MCF 10A (cell line): ENCODE data around the gene GOSR1. TPM values are rescaled to one million over a fixed set of nuclear protein-coding genes. Genes with fewer than 3 reads are reported as not detected.

ENCODE experiments used
- BruUV-seq: library from RNA; stranded (reverse); fragments of 400-500 nt; replicated peaks from 2 replicates; lab custom pipeline; 2021; lab: Mats Ljungman, UMichigan
- CTCF ChIA-PET: fragments of 300-600 bp; sonication (Branson Sonifier 250); formaldehyde crosslinking; extraction: SDS; loops from one replicate; lab custom pipeline; 2021; ENCODE audit warnings: antibody characterized with exemption, inconsistent platforms; lab: Yijun Ruan, JAX
- POLR2A ChIA-PET: fragments of 300-600, 350-650 bp; sonication (Branson Sonifier 250); formaldehyde crosslinking; extraction: SDS; loops from one replicate; lab custom pipeline; 2020; ENCODE audit warnings: antibody characterized with exemption, inconsistent platforms; lab: Yijun Ruan, JAX
- DNase-seq: peaks from one replicate; pipeline ENCODE4 v3.0.0-alpha.2; 2018; ENCODE audit not compliant: unreplicated experiment
- H3K27ac Mint-ChIP-seq: one replicate; pipeline ENCODE4 v1.8.0; 2022; ENCODE audit warnings: mild to moderate bottlenecking, low read depth, mixed read lengths; ENCODE audit not compliant: unreplicated experiment
- H3K27me3 Mint-ChIP-seq: one replicate; pipeline ENCODE4 v1.8.0; 2022; ENCODE audit warnings: mixed read lengths; ENCODE audit not compliant: insufficient read depth, unreplicated experiment
- H3K36me3 Mint-ChIP-seq: one replicate; pipeline ENCODE4 v1.8.0; 2022; ENCODE audit warnings: mild to moderate bottlenecking, moderate library complexity, mixed read lengths; ENCODE audit not compliant: insufficient read depth, unreplicated experiment
- H3K4me1 Mint-ChIP-seq: one replicate; pipeline ENCODE4 v1.8.0; 2022; ENCODE audit warnings: mixed read lengths; ENCODE audit not compliant: insufficient read depth, unreplicated experiment
- H3K4me3 Mint-ChIP-seq: one replicate; pipeline ENCODE4 v1.8.0; 2022; ENCODE audit warnings: mild to moderate bottlenecking, moderate library complexity, mixed read lengths; ENCODE audit not compliant: unreplicated experiment
- H3K9me3 Mint-ChIP-seq: one replicate; pipeline ENCODE4 v1.8.0; 2022; ENCODE audit warnings: mixed read lengths; ENCODE audit not compliant: unreplicated experiment
- CTCF ChIP-seq: fragments of 200-600 bp; IDR thresholded peaks from one replicate; pipeline ENCODE4 v1.8.0; 2022; ENCODE audit warnings: antibody characterized with exemption, mild to moderate bottlenecking; ENCODE audit not compliant: unreplicated experiment
- intact Hi-C: fragments of 100-400 bp; cut with micrococcal nuclease; formaldehyde crosslinking; loops from 2 replicates; pipeline ENCODE4 v1.14.1; 2022
- total RNA-seq: library from RNA; stranded (reverse); gene quantifications from 2 replicates; pipeline ENCODE4 v1.2.3, GENCODE V29; 2022

GOSR1 gene
- total RNA-seq, 1 experiment from 2014 or later: 57.6 TPM

DNA sequence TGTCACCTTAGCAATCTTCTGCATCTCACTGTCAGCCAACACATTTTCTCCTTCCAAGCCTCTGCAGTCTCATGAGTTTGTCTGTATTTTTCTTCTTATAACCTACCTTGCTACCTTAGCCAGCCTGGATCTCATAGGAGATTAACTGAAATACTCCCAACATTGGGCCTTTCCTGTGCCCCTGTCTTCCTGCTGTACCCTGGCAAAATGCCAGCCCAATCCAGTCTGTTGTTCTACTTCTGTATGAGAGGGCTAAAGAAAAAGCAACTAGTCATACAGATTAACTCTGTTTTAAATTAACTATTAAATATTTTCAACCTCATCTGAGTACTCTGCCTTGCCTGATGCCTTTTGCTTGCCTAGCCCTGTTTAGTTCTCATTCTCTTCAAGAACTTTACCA lies 18.4 kb downstream of the GOSR1 start:
- ChIA-PET POLR2A (no interaction called here), CTCF (no interaction called here)
- Mint-ChIP-seq H3K27ac (no peak overlapping the region), H3K9me3 (no peaks in the 10 kb centered on the region), H3K4me1 (no peaks in the 10 kb centered on the region), H3K36me3 (peaks cover 97% of the 10 kb centered on the region), H3K27me3 (no peaks in the 10 kb centered on the region), H3K4me3 (no peak overlapping the region)
- no peak for TF ChIP-seq CTCF
- intact Hi-C loops: no loop called here
- DNase-seq: no peak
- no TSS peak for BruUV-seq

DNA sequence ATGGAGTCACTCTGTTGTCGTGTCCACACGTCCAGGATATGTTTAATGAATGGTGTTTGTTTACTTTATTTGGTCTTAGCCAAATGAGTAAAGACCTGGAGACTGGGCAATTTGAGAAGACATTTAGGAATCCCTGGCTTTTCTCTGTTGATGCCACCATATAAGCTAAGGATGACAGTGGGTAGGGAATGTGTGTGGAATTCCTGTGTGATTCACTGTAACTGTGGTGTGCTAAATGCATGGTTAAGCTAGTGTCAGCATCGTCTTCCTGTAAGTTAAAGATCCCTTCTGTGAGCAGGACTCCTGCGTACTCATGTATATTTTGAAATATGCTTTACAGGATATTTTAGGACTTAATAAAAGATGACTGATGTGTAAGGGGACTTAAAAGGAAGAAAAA lies 26.4 kb downstream of the GOSR1 start:
- CTCF ChIA-PET: no interaction called here
- intact Hi-C loops: no loop called here

GRCh38 chr17:30505868-30506417 lies 28.7 kb downstream of the GOSR1 start:
- intact Hi-C loops: no loop called here
- no peak for TF ChIP-seq CTCF
- no peaks in the 10 kb centered on the region for H3K4me1 Mint-ChIP-seq
- CTCF ChIA-PET: interaction anchor here (0.7 to 0.8 kb wide), 2 partner anchors 9 to 13 kb away, joined by 3 read pairs; no protein-coding TSS in a partner anchor
- H3K9me3 Mint-ChIP-seq: no peaks in the 10 kb centered on the region
- H3K4me3 Mint-ChIP-seq: no peak overlapping the region
- POLR2A ChIA-PET: interaction anchor here (0.7 kb wide), 1 partner anchor 9 kb away, joined by 3 read pairs; no protein-coding TSS in a partner anchor
- H3K27me3 Mint-ChIP-seq: no peaks in the 10 kb centered on the region
- no peak for DNase-seq
- no TSS peak for BruUV-seq
- no peak overlapping the region for H3K27ac Mint-ChIP-seq
- H3K36me3 Mint-ChIP-seq: peaks cover 76% of the 10 kb centered on the region

More for the DNA sequence above, 26.4 kb downstream of the GOSR1 start:
- BruUV-seq: no TSS peak
- no peak for DNase-seq
- H3K4me3 Mint-ChIP-seq: no peak overlapping the region
- no peaks in the 10 kb centered on the region for H3K27me3 Mint-ChIP-seq
- H3K4me1 Mint-ChIP-seq: no peaks in the 10 kb centered on the region
- no peak for TF ChIP-seq CTCF
- H3K9me3 Mint-ChIP-seq: no peaks in the 10 kb centered on the region
- H3K27ac Mint-ChIP-seq: no peak overlapping the region
- H3K36me3 Mint-ChIP-seq: peaks cover 88% of the 10 kb centered on the region
- POLR2A ChIA-PET: no interaction called here

GRCh38 chr17:30506481-30506880 lies 29.3 kb downstream of the GOSR1 start:
- no peak for TF ChIP-seq CTCF
- ChIA-PET POLR2A (interaction anchor here (0.7 kb wide), 2 partner anchors 10 to 30 kb away, joined by 3 to 4 read pairs; partner anchors contain the start of gene GOSR1), CTCF (interaction anchor here (0.7 to 0.8 kb wide), 2 partner anchors 9 to 13 kb away, joined by 3 read pairs; no protein-coding TSS in a partner anchor)
- intact Hi-C loops: no loop called here
- no TSS peak for BruUV-seq
- Mint-ChIP-seq H3K4me1 (no peaks in the 10 kb centered on the region), H3K27ac (no peak overlapping the region), H3K27me3 (no peaks in the 10 kb centered on the region), H3K9me3 (no peaks in the 10 kb centered on the region), H3K4me3 (no peak overlapping the region), H3K36me3 (peaks cover 72% of the 10 kb centered on the region)
- no peak for DNase-seq
